ENCODE measurements around the gene ELK3.

ELK3 gene

GRCh38 chr12:96186607-96187301 is 7.4 kb upstream of the ELK3 start:
- H3K4me3 ChIP-seq (ENCODE audit: low read depth, low read length): no peak overlapping the region

GRCh38 chr12:96187956-96188355 is 6.2 kb upstream of the ELK3 start:
- no peak overlapping the region for H3K4me3 ChIP-seq (ENCODE audit: low read depth, low read length)

More at GRCh38 chr12:96186607-96187301, 7.4 kb upstream of the ELK3 start:
- no peak for DNase-seq (ENCODE audit: low read depth)

DNA sequence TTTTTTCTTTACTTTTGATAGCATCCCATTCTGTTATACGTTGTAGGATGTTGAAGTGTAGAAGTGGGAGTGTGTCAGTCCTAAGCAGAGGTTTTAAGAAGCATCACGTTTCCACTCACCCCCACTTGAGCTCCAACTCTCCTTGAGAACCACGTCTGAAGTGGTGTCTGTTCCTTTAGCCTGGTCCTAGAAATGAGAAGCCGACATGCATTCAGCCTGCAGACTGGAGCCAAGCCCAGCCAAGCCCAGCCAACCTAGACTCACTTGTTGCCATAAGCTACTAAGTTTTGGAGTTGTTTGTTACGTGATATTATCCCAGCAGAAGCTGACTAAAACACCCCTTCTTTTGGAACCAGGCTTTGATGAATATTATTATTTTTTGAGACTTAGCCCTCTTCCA is 4.4 kb upstream of the ELK3 start:
- no peak for DNase-seq (ENCODE audit: low read depth)
- no peak overlapping the region for H3K4me3 ChIP-seq (ENCODE audit: low read depth, low read length)

More at GRCh38 chr12:96187956-96188355, 6.2 kb upstream of the ELK3 start:
- DNase-seq (ENCODE audit: low read depth): no peak

- DNase-seq (ENCODE audit: low read depth): no peak
- H3K4me3 ChIP-seq (ENCODE audit: low read depth, low read length): no peak overlapping the region
Observed at GRCh38 chr12:96190413-96191108, 3.6 kb upstream of the ELK3 start.

DNA sequence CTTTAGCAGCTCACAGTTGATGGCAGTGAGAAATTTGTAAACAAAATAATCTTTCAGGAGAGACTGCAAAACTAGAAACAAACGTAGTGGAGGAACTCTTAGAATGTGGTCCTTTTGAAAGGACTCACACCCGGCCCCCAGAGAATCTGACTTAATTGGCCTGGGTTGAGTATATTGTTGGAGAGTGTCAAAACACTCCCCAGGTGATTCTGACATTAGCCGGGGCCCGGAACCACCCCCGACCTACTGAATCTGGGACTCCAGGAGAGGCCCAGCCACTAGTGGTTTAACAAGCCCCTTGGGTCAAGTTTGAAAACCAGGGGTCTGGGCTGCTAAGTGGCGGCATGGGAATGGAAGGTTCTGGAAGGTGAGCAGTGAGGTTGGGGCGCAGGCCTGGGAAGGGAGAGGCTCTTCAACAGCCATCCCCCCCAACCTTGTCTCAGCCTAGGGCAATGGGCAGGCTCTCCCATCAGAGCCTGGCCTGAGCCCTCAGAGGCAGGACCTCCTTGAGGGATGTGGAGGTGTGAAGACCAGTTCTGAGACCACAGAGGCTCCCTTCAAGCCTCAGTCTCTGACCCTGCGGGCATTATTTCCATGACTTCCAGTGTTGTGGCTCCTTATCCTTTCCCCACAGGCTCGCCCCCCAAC is 1.1 kb upstream of the ELK3 start:
- no peak overlapping the region for H3K4me3 ChIP-seq (ENCODE audit: low read depth, low read length)

DNA sequence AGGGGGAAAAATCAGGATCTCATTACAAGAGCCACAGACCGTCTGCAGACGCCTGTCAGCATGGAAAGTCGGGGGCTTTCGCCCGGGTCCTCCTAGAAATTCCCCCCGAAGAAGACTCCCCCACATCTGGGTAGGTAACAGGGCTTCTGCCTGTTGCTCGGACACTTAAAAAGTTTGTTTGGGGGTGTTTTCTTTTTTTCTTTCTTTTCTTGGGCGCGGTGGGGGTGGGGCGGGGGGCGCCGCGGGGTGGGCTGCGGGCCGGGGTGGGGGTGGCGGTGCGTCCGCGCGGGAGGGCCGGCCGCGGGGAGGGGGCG is 358 bp downstream of the ELK3 start:
- DNase-seq (ENCODE audit: low read depth): no peak
- H3K4me3 ChIP-seq (ENCODE audit: low read depth, low read length): peak overlapping the region; percentile 94

More for the DNA sequence above, 1.1 kb upstream of the ELK3 start:
- DNase-seq (ENCODE audit: low read depth): no peak

GRCh38 chr12:96194971-96195844 is 1.0 kb downstream of the ELK3 start:
- H3K4me3 ChIP-seq (ENCODE audit: low read depth, low read length): peak overlapping the region; percentile 94
- peak; percentile 71 for DNase-seq (ENCODE audit: low read depth)

DNA sequence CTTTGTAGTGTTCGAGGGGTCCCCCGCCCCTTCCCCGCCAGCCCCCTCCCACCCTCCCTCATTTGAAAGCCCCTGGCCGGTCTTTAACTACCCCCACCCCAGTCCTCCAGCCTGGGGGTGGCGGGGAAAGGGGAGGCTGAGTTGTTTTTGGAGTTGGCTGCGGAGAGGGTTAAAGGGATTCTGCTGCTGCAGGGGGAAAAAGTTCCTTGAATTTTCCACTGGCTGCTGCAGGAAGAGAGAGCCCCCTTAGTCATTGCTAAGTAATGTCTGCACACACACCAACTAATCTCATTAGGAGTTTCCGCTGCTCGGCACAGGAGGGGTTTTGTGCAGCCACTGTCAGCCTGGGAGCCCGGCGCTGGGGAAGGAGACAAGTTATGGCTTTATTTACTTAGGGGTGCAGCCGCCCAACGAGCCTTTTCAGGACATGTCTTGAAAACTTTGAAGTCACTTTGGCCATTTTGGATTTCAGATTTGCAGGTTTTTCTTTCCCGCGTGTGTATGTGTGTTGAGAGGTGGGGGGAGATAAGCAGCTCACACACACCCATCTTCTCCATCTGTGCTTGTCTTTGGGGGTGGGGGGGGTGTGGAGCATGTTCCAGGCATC is 1.8 kb downstream of the ELK3 start:
- peak overlapping the region; percentile 94 for H3K4me3 ChIP-seq (ENCODE audit: low read depth, low read length)
- DNase-seq (ENCODE audit: low read depth): no peak

DNA sequence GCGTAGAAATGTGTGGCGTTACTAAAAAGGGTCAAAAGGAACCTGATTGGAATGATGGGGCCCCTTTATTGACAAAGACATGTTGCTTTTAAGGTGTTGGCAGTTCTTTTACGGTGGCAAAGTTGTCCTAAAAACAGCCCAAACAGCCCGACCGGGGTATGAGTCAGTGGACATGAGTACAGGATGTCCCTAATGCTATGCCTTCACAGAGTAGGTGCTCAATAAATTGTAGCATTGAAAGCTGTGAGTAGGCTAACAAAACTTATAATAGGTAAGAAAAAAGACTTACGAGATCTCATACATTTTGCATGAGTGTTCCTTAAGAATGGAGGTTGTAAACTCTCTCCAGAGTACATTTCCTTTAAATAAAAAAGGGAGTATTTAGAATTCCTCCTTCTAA is 2.6 kb downstream of the ELK3 start:
- peak; percentile 80 for DNase-seq (ENCODE audit: low read depth)
- peak overlapping the region; percentile 94 for H3K4me3 ChIP-seq (ENCODE audit: low read depth, low read length)

DNA sequence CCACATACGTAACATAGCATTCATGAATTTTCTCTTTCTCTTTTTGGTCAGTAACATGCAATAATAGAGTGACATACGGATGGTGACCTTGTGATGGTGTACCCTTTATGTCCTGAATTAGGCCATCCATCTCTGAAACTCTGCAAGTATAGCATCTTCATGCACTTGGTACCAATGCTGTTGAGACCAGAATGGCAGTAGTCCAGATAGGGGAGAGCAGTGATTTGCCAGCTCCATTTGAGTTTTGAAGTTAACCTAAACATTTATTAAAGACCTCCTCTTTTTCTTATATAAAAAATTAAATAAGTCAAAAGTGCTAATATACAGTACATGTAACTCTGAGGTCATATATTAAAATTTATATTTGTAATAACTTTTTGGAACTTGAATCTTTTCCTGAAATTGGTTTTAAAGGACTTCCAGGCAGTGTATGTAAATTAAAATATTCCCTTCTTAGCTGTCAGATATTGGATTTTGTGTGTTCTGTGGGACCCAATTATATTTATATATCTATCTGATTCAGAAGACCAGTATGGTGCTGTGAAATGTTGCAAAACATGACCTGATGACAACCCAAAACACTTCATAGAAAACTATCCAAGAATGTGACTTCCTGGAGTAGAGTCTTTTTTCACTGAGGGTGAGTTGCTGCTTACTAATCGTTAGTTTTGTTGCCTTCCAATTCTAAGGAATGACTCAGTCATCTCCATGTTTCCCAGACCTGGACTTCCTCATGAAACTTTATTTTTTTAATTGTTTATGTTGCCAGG is 3.5 kb downstream of the ELK3 start:
- peak; percentile 95 for DNase-seq (ENCODE audit: low read depth)
- peak overlapping the region; percentile 94 for H3K4me3 ChIP-seq (ENCODE audit: low read depth, low read length)

DNA sequence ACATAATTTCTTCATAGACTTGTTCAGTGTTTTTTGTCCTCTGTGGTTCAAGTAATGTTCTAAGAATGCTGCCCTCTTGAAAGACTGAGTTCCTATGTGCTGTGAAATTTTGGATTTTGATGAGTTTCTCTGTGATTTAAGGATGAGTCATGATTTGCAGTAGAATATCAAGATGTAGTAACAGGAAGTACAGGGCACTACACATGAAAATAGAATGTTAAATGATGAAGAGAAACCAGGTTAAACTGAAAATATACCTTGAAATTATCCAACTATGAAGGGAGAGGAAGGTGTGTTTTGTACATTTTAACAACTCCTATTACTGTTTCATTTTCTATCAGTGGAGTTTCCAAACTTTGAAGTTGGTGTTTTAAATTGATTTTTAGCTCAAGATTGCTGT is 4.8 kb downstream of the ELK3 start:
- peak; percentile 89 for DNase-seq (ENCODE audit: low read depth)
- peak overlapping the region; percentile 10 for H3K4me3 ChIP-seq (ENCODE audit: low read depth, low read length)

- DNase-seq (ENCODE audit: low read depth): no peak
Observed at GRCh38 chr12:96199464-96199863, 5.3 kb downstream of the ELK3 start.

GRCh38 chr12:96201272-96202227 is 7.4 kb downstream of the ELK3 start:
- H3K4me3 ChIP-seq (ENCODE audit: low read depth, low read length): no peak overlapping the region
- DNase-seq (ENCODE audit: low read depth): no peak

More at GRCh38 chr12:96199464-96199863, 5.3 kb downstream of the ELK3 start:
- H3K4me3 ChIP-seq (ENCODE audit: low read depth, low read length): peak overlapping the region; percentile 10

DNA sequence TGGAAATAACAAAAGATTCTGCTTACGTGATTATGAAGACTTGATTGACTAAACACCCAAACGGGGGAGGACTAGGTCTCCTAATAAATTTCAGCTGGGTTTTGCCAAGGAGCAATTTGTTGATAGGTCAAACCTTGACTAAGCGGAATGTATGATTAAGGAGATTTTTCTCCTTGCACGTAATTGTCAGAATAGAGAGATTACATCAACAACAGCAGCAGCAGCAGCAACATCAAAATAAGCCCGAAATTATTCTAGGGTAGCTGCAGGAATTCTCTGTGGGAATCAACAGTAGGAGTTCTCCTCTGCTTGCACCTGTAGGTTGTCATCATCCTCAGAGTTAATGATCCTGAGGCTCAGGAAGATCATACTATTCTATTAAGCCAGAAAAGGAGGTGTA is 10.2 kb downstream of the ELK3 start:
- no peak overlapping the region for H3K4me3 ChIP-seq (ENCODE audit: low read depth, low read length)
- no peak for DNase-seq (ENCODE audit: low read depth)

GRCh38 chr12:96205908-96206307 is 11.7 kb downstream of the ELK3 start:
- no peak overlapping the region for H3K4me3 ChIP-seq (ENCODE audit: low read depth, low read length)
- DNase-seq (ENCODE audit: low read depth): no peak

GRCh38 chr12:96206936-96207662 is 12.9 kb downstream of the ELK3 start:
- DNase-seq (ENCODE audit: low read depth): no peak

GRCh38 chr12:96208346-96208745 is 14.2 kb downstream of the ELK3 start:
- peak; percentile 79 for DNase-seq (ENCODE audit: low read depth)
- no peak overlapping the region for H3K4me3 ChIP-seq (ENCODE audit: low read depth, low read length)

More at GRCh38 chr12:96206936-96207662, 12.9 kb downstream of the ELK3 start:
- H3K4me3 ChIP-seq (ENCODE audit: low read depth, low read length): no peak overlapping the region

All from skeletal muscle cell (primary cell).